ENCODE measurements around the gene SLC26A3.

The SLC26A3 gene

GRCh38 chr7:107788662-107789061 lies 14.4 kb downstream of the SLC26A3 start:
- H4K20me1 ChIP-seq (ENCODE audit: insufficient read depth, low read length), result no peaks in the 10 kb centered on the region
- H3K9me3 ChIP-seq (replicated peaks; ENCODE audit: insufficient read depth, low read length), result no peaks in the 10 kb centered on the region
- no peaks in the 10 kb centered on the region for H3K79me2 ChIP-seq (ENCODE audit: low read length)
- TF ChIP-seq EZH2phosphoT487 (IDR thresholded peaks at IDR 0.05; ENCODE audit: low read length), result no peak
- no peak for TF ChIP-seq CTCF (IDR thresholded peaks at IDR 0.05; ENCODE audit: low read length)
- no peak for TF ChIP-seq EZH2 (optimal IDR thresholded peaks at IDR 0.05; ENCODE audit: low read depth, low read length)
- H3K4me2 ChIP-seq (ENCODE audit: low read depth, low read length), result no peak overlapping the region
- H3K9me2 ChIP-seq (replicated peaks; ENCODE audit: insufficient read depth, low read length), result no peaks in the 10 kb centered on the region
- no peak for DNase-seq
- no peak overlapping the region for H3K4me3 ChIP-seq (ENCODE audit: low read length)
- H3K27me3 ChIP-seq (replicated peaks; ENCODE audit: insufficient read depth, low read length), result no peaks in the 10 kb centered on the region
- no peak overlapping the region for H2AFZ ChIP-seq (ENCODE audit: low read length)
- H3K27ac ChIP-seq (ENCODE audit: low read length), result no peak overlapping the region
- no peak overlapping the region for H3K9ac ChIP-seq (ENCODE audit: low read length)
- no peaks in the 10 kb centered on the region for H3F3A ChIP-seq (ENCODE audit: insufficient read depth, low read length)
- no peaks in the 10 kb centered on the region for H3K4me1 ChIP-seq (ENCODE audit: low read length)
- no peaks in the 10 kb centered on the region for H3K36me3 ChIP-seq (replicated peaks; ENCODE audit: insufficient read depth, low read length)

GRCh38 chr7:107788216-107788615 lies 14.8 kb downstream of the SLC26A3 start:
- Histone ChIP-seq H3K9me3 (replicated peaks; ENCODE audit: insufficient read depth, low read length) (no peaks in the 10 kb centered on the region), H3K4me2 (ENCODE audit: low read depth, low read length) (no peak overlapping the region), H3K27me3 (replicated peaks; ENCODE audit: insufficient read depth, low read length) (no peaks in the 10 kb centered on the region), H3K36me3 (replicated peaks; ENCODE audit: insufficient read depth, low read length) (no peaks in the 10 kb centered on the region), H3K79me2 (ENCODE audit: low read length) (no peaks in the 10 kb centered on the region), H2AFZ (ENCODE audit: low read length) (no peak overlapping the region), H3K4me1 (ENCODE audit: low read length) (no peaks in the 10 kb centered on the region), H3K4me3 (ENCODE audit: low read length) (no peak overlapping the region), H3K9ac (ENCODE audit: low read length) (no peak overlapping the region), H3K9me2 (replicated peaks; ENCODE audit: insufficient read depth, low read length) (no peaks in the 10 kb centered on the region), H3K27ac (ENCODE audit: low read length) (no peak overlapping the region), H4K20me1 (ENCODE audit: insufficient read depth, low read length) (no peaks in the 10 kb centered on the region), H3F3A (ENCODE audit: insufficient read depth, low read length) (no peaks in the 10 kb centered on the region)
- TF ChIP-seq EZH2 (optimal IDR thresholded peaks at IDR 0.05; ENCODE audit: low read depth, low read length) (no peak), CTCF (IDR thresholded peaks at IDR 0.05; ENCODE audit: low read length) (no peak)
- no peak for DNase-seq

DNA sequence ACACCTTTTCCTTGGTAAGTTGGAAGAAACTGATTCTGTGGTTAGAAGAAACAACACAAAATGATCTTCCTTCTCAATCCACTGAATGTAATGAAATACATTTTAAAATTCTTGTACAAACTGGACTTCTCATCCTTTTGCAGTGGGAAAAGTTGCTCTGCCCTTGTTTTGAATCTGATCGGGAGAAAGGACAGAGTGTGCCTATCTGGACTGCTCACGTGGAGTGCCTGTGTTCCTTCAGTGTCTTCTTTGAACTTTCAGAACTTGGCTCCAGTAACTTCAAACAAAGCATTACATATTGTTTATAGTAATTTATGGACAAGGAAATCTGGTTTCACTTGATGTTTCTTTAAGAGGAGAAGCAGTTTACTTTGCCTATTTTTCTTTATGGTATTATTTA lies 17.1 kb downstream of the SLC26A3 start:
- no peak for DNase-seq
- Histone ChIP-seq H3K9me3 (replicated peaks; ENCODE audit: insufficient read depth, low read length) (no peaks in the 10 kb centered on the region), H3F3A (ENCODE audit: insufficient read depth, low read length) (no peaks in the 10 kb centered on the region), H4K20me1 (ENCODE audit: insufficient read depth, low read length) (no peaks in the 10 kb centered on the region), H2AFZ (ENCODE audit: low read length) (no peak overlapping the region), H3K27me3 (replicated peaks; ENCODE audit: insufficient read depth, low read length) (no peaks in the 10 kb centered on the region), H3K4me2 (ENCODE audit: low read depth, low read length) (no peak overlapping the region), H3K4me1 (ENCODE audit: low read length) (no peaks in the 10 kb centered on the region), H3K79me2 (ENCODE audit: low read length) (no peaks in the 10 kb centered on the region), H3K27ac (ENCODE audit: low read length) (no peak overlapping the region), H3K9me2 (replicated peaks; ENCODE audit: insufficient read depth, low read length) (no peaks in the 10 kb centered on the region), H3K36me3 (replicated peaks; ENCODE audit: insufficient read depth, low read length) (no peaks in the 10 kb centered on the region), H3K9ac (ENCODE audit: low read length) (no peak overlapping the region), H3K4me3 (ENCODE audit: low read length) (no peak overlapping the region)
- TF ChIP-seq EZH2phosphoT487 (IDR thresholded peaks at IDR 0.05; ENCODE audit: low read length) (no peak), CTCF (IDR thresholded peaks at IDR 0.05; ENCODE audit: low read length) (no peak), EZH2 (optimal IDR thresholded peaks at IDR 0.05; ENCODE audit: low read depth, low read length) (no peak)
